Colonic mucosa (tissue), 4 donors: Measurements from ENCODE around the gene DDX31. TPM values are rescaled to one million over a fixed set of nuclear protein-coding genes. Genes with fewer than 3 reads are reported as not detected.

Experiments
- DNase-seq: peaks from one replicate; pipeline ENCODE4 v3.0.0-alpha.2; 2020
- H3K27ac ChIP-seq: fragments of 200-600 bp; one replicate; pipeline ENCODE4 v1.8.0; 2021
- H3K27me3 ChIP-seq: fragments of 200-600 bp; one replicate; pipeline ENCODE4 v1.8.0; 2021
- H3K36me3 ChIP-seq: fragments of 200-600 bp; one replicate; pipeline ENCODE4 v1.8.0; 2021
- H3K4me1 ChIP-seq: fragments of 200-600 bp; one replicate; pipeline ENCODE4 v1.8.0; 2021; ENCODE audit warnings: mild to moderate bottlenecking
- H3K4me3 ChIP-seq: fragments of 200-600 bp; one replicate; pipeline ENCODE4 v1.8.0; 2021
- H3K9ac ChIP-seq, 2 donors: one replicate each; pipeline ENCODE4 v1.7.0; 2013; ENCODE audit warnings: control low read depth in 2 of 2, low read depth in 2 of 2, low read length in 2 of 2
- H3K9me3 ChIP-seq: fragments of 200-600 bp; one replicate; pipeline ENCODE4 v1.8.0; 2021
- CTCF ChIP-seq: fragments of 200-600 bp; IDR thresholded peaks from one replicate; pipeline ENCODE4 v1.8.0; 2022; ENCODE audit warnings: antibody characterized with exemption, mild to moderate bottlenecking
- intact Hi-C: fragments of 100-400 bp; cut with DNase I; formaldehyde crosslinking; loops from one replicate; pipeline ENCODE4 v1.14.1; 2022
- total RNA-seq, 2 donors: library from RNA; stranded (reverse); fragmentation: NEBNext Ultra II Directional in 1 of 2; extraction: Animal tissue kit (Norgen Biotek cat#: 25700) in 1 of 2; gene quantifications; one replicate each; pipeline ENCODE4 v1.2.1, GENCODE V29; 2021
- donor health status: healthy.
- donor health status: DM: no; HTN: no; CAD: no.
- donor health status: DM: no; HTN: no; CAD: no.

The DDX31 gene
- total RNA-seq, 2 donors from 2014 or later: 6.8 to 11.6 TPM

GRCh38 chr9:132681561-132681960 is 11.8 kb upstream of the DDX31 start:
- H3K27ac ChIP-seq: no peak overlapping the region
- TF ChIP-seq CTCF: no peak
- H3K27me3 ChIP-seq: no peaks in the 10 kb centered on the region
- H3K36me3 ChIP-seq: peaks cover 17% of the 10 kb centered on the region
- no peak overlapping the region for H3K9ac ChIP-seq
- intact Hi-C loops: no loop called here
- H3K9me3 ChIP-seq: no peaks in the 10 kb centered on the region
- H3K4me3 ChIP-seq: no peak overlapping the region
- no peaks in the 10 kb centered on the region for H3K4me1 ChIP-seq
- DNase-seq: no peak

DNA sequence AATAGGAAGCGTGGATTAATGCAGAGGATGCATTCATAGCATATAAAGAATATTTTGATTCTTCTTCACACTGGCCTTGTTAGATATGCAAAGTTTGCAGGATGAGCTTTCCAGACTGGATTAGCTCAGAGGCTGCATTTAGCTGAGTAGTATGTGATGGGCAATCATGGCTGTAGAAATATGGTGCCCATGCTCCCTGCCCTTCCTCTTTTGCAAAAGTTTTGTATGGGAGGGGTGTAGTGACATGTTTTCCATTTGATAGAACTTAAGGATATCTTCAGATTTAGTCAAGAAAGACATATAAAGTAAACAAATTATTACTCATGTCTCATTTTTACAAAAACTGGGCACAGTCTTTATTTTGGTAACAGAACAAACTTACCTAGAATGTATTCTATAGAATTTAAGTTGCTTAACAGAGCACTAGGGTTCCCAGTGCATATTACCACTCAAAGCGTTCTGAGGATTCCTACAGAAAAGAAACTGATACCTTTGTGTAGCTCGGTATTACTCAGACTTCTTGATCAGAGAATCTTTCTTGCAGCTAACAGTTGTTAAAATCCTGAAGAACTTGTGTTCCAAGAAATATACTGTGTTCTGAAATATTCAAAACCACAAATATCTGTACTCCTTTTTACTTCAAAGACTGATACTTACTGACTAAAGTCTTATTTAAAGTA is 10.3 kb upstream of the DDX31 start:
- H3K27me3 ChIP-seq: no peaks in the 10 kb centered on the region
- no peak overlapping the region for H3K4me3 ChIP-seq
- intact Hi-C loops: no loop called here
- TF ChIP-seq CTCF: no peak
- H3K36me3 ChIP-seq: peaks cover 17% of the 10 kb centered on the region
- H3K9ac ChIP-seq: no peak overlapping the region
- DNase-seq: no peak
- H3K27ac ChIP-seq: no peak overlapping the region
- no peaks in the 10 kb centered on the region for H3K9me3 ChIP-seq
- no peaks in the 10 kb centered on the region for H3K4me1 ChIP-seq

GRCh38 chr9:132677976-132678375 is 8.2 kb upstream of the DDX31 start:
- H3K36me3 ChIP-seq: peaks cover 13% of the 10 kb centered on the region
- no peak overlapping the region for H3K4me3 ChIP-seq
- intact Hi-C loops: no loop called here
- no peaks in the 10 kb centered on the region for H3K27me3 ChIP-seq
- no peak overlapping the region for H3K9ac ChIP-seq
- no peaks in the 10 kb centered on the region for H3K9me3 ChIP-seq
- no peaks in the 10 kb centered on the region for H3K4me1 ChIP-seq
- no peak for DNase-seq
- no peak for TF ChIP-seq CTCF
- H3K27ac ChIP-seq: no peak overlapping the region

DNA sequence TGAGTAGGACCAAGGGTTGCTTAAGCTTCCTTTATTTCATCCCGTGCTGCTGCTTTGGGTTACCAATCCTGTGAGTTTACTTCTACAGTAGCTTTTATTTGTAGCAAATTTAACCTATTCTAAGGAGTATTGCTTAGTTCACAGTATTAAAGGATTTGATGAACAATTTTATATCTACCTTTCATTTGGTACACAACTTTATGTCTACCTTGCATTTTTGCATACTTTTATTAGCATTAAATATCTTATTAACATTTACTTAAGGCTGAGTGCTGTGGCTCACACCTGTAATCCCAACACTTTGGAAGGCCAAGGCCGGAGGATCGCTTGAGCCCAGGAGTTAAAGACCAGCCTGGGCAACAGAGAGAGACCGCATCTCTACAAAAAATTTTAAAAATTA is 4.7 kb upstream of the DDX31 start:
- H3K27me3 ChIP-seq: no peaks in the 10 kb centered on the region
- H3K36me3 ChIP-seq: peaks cover 13% of the 10 kb centered on the region
- intact Hi-C loops: no loop called here
- no peak overlapping the region for H3K4me3 ChIP-seq
- DNase-seq: no peak
- H3K9ac ChIP-seq: no peak overlapping the region
- no peaks in the 10 kb centered on the region for H3K4me1 ChIP-seq
- H3K9me3 ChIP-seq: no peaks in the 10 kb centered on the region
- no peak for TF ChIP-seq CTCF
- H3K27ac ChIP-seq: no peak overlapping the region

DNA sequence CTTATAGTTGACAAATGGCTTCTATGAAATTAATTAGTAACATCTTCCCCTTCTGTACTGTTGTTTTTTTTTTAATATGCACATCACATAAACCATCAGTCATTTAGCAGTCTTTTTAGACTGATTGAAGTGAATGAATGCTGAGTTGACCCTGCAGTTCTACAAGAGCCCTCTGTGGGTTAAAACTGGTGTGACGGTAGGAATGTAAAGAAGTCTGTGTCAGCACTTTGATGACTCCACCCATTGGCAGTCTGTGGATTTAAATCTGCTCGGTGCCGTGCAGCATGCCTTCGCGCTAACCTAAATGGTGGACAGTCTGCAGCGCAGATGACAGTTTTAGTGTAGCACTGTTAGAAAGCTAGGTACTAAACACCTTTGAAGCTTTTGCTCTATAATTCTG is 3.6 kb upstream of the DDX31 start:
- H3K9ac ChIP-seq: no peak overlapping the region
- intact Hi-C loops: no loop called here
- TF ChIP-seq CTCF: no peak
- no peaks in the 10 kb centered on the region for H3K4me1 ChIP-seq
- no peak overlapping the region for H3K27ac ChIP-seq
- H3K27me3 ChIP-seq: no peaks in the 10 kb centered on the region
- H3K36me3 ChIP-seq: peaks cover 7% of the 10 kb centered on the region
- no peaks in the 10 kb centered on the region for H3K9me3 ChIP-seq
- no peak for DNase-seq
- H3K4me3 ChIP-seq: no peak overlapping the region

DNA sequence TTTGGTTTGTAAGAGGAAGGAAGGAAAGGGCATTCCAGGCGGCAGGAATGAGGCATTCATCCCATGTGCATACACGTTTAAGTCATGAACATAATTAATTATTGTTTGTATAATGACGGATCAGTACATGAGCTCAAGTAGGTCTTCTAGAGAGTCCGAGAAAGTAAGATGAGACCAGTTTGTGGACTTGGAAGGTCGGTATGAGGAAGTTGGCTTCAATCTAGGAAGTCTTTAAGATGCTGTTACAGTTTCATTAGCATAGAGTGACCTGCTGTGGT is 2.6 kb upstream of the DDX31 start:
- no peak for DNase-seq
- intact Hi-C loops: no loop called here
- H3K27me3 ChIP-seq: no peaks in the 10 kb centered on the region
- no peaks in the 10 kb centered on the region for H3K36me3 ChIP-seq
- no peak overlapping the region for H3K9ac ChIP-seq
- H3K9me3 ChIP-seq: no peaks in the 10 kb centered on the region
- no peak overlapping the region for H3K4me3 ChIP-seq
- TF ChIP-seq CTCF: no peak
- no peak overlapping the region for H3K27ac ChIP-seq
- no peaks in the 10 kb centered on the region for H3K4me1 ChIP-seq
